Osteocyte (in vitro differentiated cells): Measurements from ENCODE around the gene SENP5. TPM values are rescaled to one million over a fixed set of nuclear protein-coding genes. Genes with fewer than 3 reads are reported as not detected.

Source experiments
- DNase-seq: peaks from one replicate; pipeline ENCODE4 v3.0.0; 2021; ENCODE audit warnings: mixed read lengths; ENCODE audit not compliant: unreplicated experiment; ENCODE audit errors: extremely low spot score
- H3K27ac Mint-ChIP-seq: one replicate; pipeline ENCODE4 v1.8.0; 2021; ENCODE audit warnings: mild to moderate bottlenecking, mixed read lengths; ENCODE audit not compliant: unreplicated experiment
- H3K27me3 Mint-ChIP-seq: one replicate; pipeline ENCODE4 v1.8.0; 2021; ENCODE audit warnings: mixed read lengths; ENCODE audit not compliant: unreplicated experiment
- H3K36me3 Mint-ChIP-seq: one replicate; pipeline ENCODE4 v1.8.0; 2021; ENCODE audit warnings: mixed read lengths; ENCODE audit not compliant: unreplicated experiment
- H3K4me1 Mint-ChIP-seq: one replicate; pipeline ENCODE4 v1.8.0; 2021; ENCODE audit warnings: mixed read lengths; ENCODE audit not compliant: unreplicated experiment
- H3K4me3 Mint-ChIP-seq: one replicate; pipeline ENCODE4 v1.8.0; 2021; ENCODE audit warnings: mild to moderate bottlenecking, moderate library complexity, mixed read lengths; ENCODE audit not compliant: unreplicated experiment
- H3K9me3 Mint-ChIP-seq: one replicate; pipeline ENCODE4 v1.8.0; 2021; ENCODE audit warnings: mixed read lengths; ENCODE audit not compliant: unreplicated experiment
- total RNA-seq: library from RNA; stranded (reverse); gene quantifications from 2 replicates; pipeline ENCODE4 v1.2.1, GENCODE V29; 2021
- TF ChIP-seq, protein P1 (sequence below): fragments of 200-600 bp; sonication (generic); IDR thresholded peaks from 2 replicates; pipeline ENCODE4 v1.5.0; 2021; ENCODE audit warnings: antibody characterized with exemption, mild to moderate bottlenecking, moderate library complexity

Gene SENP5
- total RNA-seq, 1 donor from 2014 or later, result 35.9 TPM

DNA sequence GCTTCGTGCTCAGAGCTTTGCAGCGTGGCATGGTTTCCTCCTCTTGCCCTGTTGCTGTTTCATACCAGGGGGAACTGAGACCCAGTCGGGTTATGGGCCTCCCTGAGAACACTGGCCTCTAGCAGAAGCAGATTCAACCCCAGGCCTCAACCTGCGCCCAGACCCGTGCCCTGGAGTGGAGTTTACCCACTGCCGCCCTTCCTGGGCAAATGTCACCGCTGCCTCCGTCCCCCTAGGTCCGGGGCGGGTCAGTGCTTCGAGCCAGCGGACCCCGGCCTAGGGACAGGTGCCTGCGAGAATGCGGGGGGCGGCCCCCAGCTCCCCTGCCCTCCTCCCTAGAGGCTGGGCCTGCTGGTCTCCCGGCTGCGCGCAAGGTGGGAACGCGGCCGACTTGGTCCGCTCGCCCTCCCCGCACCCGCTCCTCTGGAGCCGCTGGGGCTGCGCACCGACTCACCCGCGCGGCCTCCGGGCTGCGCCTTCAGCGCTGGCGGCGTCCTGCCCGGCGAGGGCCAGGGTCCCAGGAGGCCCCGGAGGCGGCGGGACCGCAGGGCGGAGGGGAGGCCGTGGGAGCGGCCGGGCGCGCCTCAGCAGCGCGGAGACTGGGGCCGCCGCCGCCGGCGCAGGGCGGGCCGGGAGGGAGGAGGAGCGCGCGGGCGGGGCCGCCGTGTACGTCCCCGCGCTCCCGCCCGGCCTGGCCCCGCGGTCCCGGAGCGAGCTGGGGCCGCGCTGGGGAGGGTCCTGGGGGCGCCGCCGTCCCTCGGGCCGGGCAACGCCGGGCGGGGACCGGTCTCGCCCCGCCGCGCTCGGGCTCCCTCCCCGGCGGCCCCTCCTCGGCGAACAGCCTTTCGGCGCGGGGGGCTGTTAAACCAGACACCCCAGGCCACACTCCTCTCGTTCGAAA, 100.8 kb downstream of the SENP5 start, which contains the start of gene PIGZ:
TSS of gene PIGZ (minus strand) at position 601 of the 901 bp plus-strand sequence. CDS start 16,802 bp downstream, outside the sequence.
- Mint-ChIP-seq H3K4me1 (peaks cover 12% of the 10 kb centered on the region), H3K36me3 (peaks cover 4% of the 10 kb centered on the region), H3K9me3 (no peaks in the 10 kb centered on the region), H3K4me3 (peak within 1 kb of the TSS; percentile 79), H3K27ac (no peak within 1 kb of the TSS), H3K27me3 (no peaks in the 10 kb centered on the region)
- DNase-seq, result no peak
- TF ChIP-seq, protein P1, sequence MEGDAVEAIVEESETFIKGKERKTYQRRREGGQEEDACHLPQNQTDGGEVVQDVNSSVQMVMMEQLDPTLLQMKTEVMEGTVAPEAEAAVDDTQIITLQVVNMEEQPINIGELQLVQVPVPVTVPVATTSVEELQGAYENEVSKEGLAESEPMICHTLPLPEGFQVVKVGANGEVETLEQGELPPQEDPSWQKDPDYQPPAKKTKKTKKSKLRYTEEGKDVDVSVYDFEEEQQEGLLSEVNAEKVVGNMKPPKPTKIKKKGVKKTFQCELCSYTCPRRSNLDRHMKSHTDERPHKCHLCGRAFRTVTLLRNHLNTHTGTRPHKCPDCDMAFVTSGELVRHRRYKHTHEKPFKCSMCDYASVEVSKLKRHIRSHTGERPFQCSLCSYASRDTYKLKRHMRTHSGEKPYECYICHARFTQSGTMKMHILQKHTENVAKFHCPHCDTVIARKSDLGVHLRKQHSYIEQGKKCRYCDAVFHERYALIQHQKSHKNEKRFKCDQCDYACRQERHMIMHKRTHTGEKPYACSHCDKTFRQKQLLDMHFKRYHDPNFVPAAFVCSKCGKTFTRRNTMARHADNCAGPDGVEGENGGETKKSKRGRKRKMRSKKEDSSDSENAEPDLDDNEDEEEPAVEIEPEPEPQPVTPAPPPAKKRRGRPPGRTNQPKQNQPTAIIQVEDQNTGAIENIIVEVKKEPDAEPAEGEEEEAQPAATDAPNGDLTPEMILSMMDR, result no peak

DNA sequence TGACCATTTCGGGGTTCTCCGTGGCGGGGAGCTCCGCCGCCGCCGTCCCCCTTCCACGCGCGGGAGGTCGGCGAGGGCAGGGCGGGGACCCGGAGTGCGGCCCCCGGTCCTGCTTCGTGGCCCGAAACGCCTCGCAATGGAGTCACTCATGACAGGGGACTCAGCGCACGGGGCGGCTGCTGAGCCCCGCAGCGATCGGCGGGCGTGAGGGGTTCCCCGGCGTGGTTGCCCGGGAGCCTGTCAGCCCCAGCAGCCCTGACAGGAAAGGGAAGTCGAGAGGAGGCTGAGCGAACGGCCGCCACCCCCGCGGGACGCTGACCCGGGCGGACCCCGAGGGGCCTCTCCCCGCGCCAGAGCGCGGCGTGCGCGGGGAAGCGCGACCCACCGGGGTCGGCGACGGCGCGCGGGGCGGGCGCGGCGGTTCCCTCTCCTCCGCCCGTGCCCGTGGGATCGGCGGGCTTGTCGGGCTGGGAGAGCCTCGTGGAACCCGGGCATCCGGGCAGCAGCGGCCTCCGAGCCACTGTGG, 101.5 kb downstream of the SENP5 start:
- TF ChIP-seq, protein P1, result no peak
- Mint-ChIP-seq H3K36me3 (peaks cover 4% of the 10 kb centered on the region), H3K4me3 (peak overlapping the region; percentile 79), H3K27me3 (no peaks in the 10 kb centered on the region), H3K9me3 (no peaks in the 10 kb centered on the region), H3K27ac (no peak overlapping the region), H3K4me1 (peaks cover 12% of the 10 kb centered on the region)
- DNase-seq, result no peak

DNA sequence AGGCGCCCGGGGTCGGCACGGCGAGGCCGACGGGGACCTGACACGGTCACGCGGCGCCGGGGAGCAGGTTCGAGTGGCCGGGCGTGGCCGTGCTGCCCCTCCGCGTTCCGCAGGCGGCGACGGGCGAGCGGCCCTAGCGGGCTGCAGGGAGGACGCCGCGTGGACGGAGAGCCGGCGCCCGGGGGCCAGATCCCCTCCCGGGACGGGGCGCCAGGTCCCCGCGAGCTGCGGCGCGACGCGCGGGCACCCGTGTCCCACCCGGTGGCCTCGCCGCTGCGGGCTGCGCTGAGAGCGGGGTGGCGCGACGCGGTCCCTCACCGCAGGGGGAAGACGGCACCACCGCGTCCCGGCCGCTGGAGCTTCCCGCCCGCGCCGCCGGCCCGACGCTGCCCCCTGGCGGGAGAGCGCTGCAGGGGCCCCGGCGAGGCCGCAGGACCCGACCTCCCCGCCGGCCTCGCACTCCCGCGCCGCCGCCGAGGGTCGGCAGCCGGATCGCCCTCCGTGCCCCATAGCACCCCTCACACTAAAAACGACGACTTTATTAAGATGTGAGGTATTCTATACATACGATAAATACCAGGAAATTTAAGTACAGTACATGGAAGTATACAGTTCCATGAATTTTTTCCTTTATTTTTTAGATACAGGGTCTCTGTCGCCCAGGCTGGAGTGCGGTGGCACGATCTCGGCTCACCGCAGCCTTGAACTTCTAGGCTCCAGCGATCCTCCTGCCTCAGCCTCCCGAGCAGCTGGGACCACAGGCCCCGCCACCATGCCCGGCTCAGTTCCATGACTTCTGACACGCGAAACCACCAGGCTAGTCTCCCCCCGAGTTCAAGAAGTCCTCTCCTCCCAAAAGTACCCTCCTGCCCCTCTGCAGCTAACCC, 102.2 kb downstream of the SENP5 start:
- peaks cover 12% of the 10 kb centered on the region for H3K4me1 Mint-ChIP-seq
- H3K4me3 Mint-ChIP-seq, result peak overlapping the region; percentile 62
- TF ChIP-seq, protein P1, result peak; percentile 89
- peak; percentile 91 for DNase-seq
- no peak overlapping the region for H3K27ac Mint-ChIP-seq
- H3K9me3 Mint-ChIP-seq, result no peaks in the 10 kb centered on the region
- H3K36me3 Mint-ChIP-seq, result peaks cover 4% of the 10 kb centered on the region
- H3K27me3 Mint-ChIP-seq, result no peaks in the 10 kb centered on the region

DNA sequence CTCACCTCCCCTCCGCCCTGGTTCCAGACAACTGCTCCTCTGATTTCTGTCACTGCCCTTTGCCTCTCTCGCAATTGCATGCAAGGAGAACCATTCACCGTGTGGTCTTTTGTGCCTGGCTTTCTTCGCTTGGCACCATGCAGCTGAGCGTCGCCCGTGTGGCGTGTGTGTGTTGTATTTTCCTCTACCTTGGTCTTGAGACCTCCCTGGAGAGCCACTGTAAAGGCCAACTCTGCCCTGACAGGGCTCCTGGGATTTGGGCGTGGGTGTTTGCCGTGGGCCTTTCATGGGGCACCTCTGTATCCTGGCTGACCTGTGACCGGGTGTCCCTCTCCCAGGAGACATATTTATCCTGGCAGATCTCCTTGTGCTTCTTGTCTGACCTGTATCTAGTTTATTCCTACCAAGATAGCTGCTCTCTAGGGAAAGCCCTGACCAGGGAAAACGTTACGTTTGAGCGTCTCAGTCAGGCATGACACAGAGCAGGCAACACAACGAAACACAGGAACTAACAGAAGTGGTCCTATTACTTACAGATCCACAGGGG, 102.9 kb downstream of the SENP5 start:
- no peaks in the 10 kb centered on the region for H3K9me3 Mint-ChIP-seq
- H3K4me3 Mint-ChIP-seq, result peak overlapping the region; percentile 62
- no peak overlapping the region for H3K27ac Mint-ChIP-seq
- TF ChIP-seq, protein P1, result no peak
- DNase-seq, result no peak
- H3K4me1 Mint-ChIP-seq, result peaks cover 12% of the 10 kb centered on the region
- no peaks in the 10 kb centered on the region for H3K27me3 Mint-ChIP-seq
- peaks cover 4% of the 10 kb centered on the region for H3K36me3 Mint-ChIP-seq
